Heart left ventricle (tissue), 16 donors: ENCODE measurements around the gene IL3RA. TPM values are rescaled to one million over a fixed set of nuclear protein-coding genes. Genes with fewer than 3 reads are reported as not detected.

Source experiments
- ATAC-seq, 4 donors: fragments of 200-7000 bp; cut with Tn5 transposase; one replicate each; pipeline ENCODE4 v1.9.1; 2020 to 2022; ENCODE audit warnings: moderate library complexity in 4 of 4, mild to moderate bottlenecking in 3 of 4, moderate number of reproducible peaks in 1 of 4
- DNase-seq, 5 donors: peaks; one replicate each; pipeline ENCODE4 v3.0.0-alpha.2; 2020
- H3K27ac ChIP-seq, 12 donors: fragments of 200-600 bp; sonication (generic) in 4 of 12; one replicate each; pipeline versions ENCODE4 v1.5.0 to v1.8.0; 2016 to 2022; ENCODE audit warnings: mild to moderate bottlenecking in 2 of 12
- H3K27me3 ChIP-seq, 9 donors: fragments of 200-600 bp; sonication (generic) in 2 of 9; one replicate each; pipeline versions ENCODE4 v1.5.1 to v1.8.0; 2016 to 2022; ENCODE audit warnings: mild to moderate bottlenecking in 3 of 9
- H3K36me3 ChIP-seq, 9 donors: fragments of 200-600 bp; sonication (generic) in 2 of 9; one replicate each; pipeline versions ENCODE4 v1.5.0 to v1.8.0; 2018 to 2022; ENCODE audit warnings: mild to moderate bottlenecking in 2 of 9
- H3K4me1 ChIP-seq, 12 donors: fragments of 200-600 bp; sonication (generic) in 4 of 12; one replicate each; pipeline versions ENCODE4 v1.5.0 to v1.8.0; 2016 to 2022; ENCODE audit warnings: mild to moderate bottlenecking in 3 of 12
- H3K4me3 ChIP-seq, 12 donors: fragments of 200-600 bp; sonication (generic) in 4 of 12; one replicate each; pipeline versions ENCODE4 v1.5.0 to v1.8.0; 2017 to 2022; ENCODE audit warnings: mild to moderate bottlenecking in 9 of 12, moderate library complexity in 4 of 12
- H3K9me3 ChIP-seq, 12 donors: fragments of 200-600 bp; sonication (generic) in 4 of 12; one replicate each; pipeline versions ENCODE4 v1.5.0 to v1.8.0; 2016 to 2022; ENCODE audit warnings: mild to moderate bottlenecking in 1 of 12
- CTCF ChIP-seq, 12 donors: fragments of 200-600 bp; sonication (generic) in 4 of 12; IDR thresholded peaks; one replicate each; pipeline versions ENCODE4 v1.5.0 to v1.8.0; 2018 to 2022; ENCODE audit warnings: antibody characterized with exemption in 12 of 12, mild to moderate bottlenecking in 5 of 12
- POLR2A ChIP-seq, 2 donors: fragments of 450-650 bp; IDR thresholded peaks; one replicate each; pipeline ENCODE4 v1.6.1; 2017; ENCODE audit warnings: antibody characterized with exemption in 2 of 2, mild to moderate bottlenecking in 2 of 2, moderate library complexity in 2 of 2
- WGBS, 4 donors: extraction: QIAGEN DNeasy Blood & Tissue Kit in 2 of 4; methylation state at CpG; one replicate each; pipeline versions ENCODE4 v1.1.5 to v1.1.7; 2013 to 2018; 5-methylcytosine and 5-hydroxymethylcytosine counted together
- intact Hi-C, 10 donors: fragments of 100-400 bp; cut with DNase I; formaldehyde crosslinking; loops; one replicate each; pipeline versions ENCODE4 v1.11.1 to v1.14.2; 2022
- polyA plus RNA-seq, 2 donors: library from polyadenylated mRNA; stranded (reverse); fragments of 200-250 nt; gene quantifications; one replicate each; pipeline ENCODE4 v1.2.3, GENCODE V29; 2013
- total RNA-seq, 9 donors: library from RNA; depleted of rRNA in 2 of 9; stranded (reverse); fragments of >200 nt in 2 of 9; fragmentation: NEBNext Ultra II Directional in 3 of 9; extraction: Animal tissue kit (Norgen Biotek cat#: 25700) in 3 of 9; gene quantifications; one replicate each; pipeline versions ENCODE4 v1.1.0 to v1.2.4, GENCODE V29; 2016 to 2023
- donor health status: ischemic (EF 13 %, LVEDD 7.1; RV severe dilation, severe dysfunction).
- donor health status: healthy with polysubstance abuse.
- donor health status: DM: no; HTN: yes; CAD: no.
- donor health status: DM: no; HTN: no; CAD: no.
- donor health status: ischemic (EF 25% LVEDD 6.9; RV normal size, moderate dysfunction).
- donor health status: ischemic (EF 25% LVEDD 5.7; RV mildly dilated, moderate dysfunction).
- donor health status: healthy.
- donor health status: DM: yes; HTN: yes; CAD: no.
- donor health status: ischemic (EF 35%, LVEDD 5.7; RV mildly dilated, moderate dysfunction).
- donor health status: nonischemic (EF 11% LVEDD 7.7; RV severe dilation, severe dysfunction).
- donor health status: DM: yes; HTN: yes; CAD: no.
- donor health status: PGD.
- donor health status: ischemic (EF 29% LVEDD 5.4; RV normal size, mild dysfunction).
- donor health status: nonischemic (EF 23%, LVEDD 6.1; RV moderate dilation, normal function).

The IL3RA gene
- total and polyA plus RNA-seq, 11 donors = 3.2 to 20.4 (median 4.7) TPM

- TF ChIP-seq CTCF (IDR thresholded peaks at IDR 0.05) (no peak), POLR2A (IDR thresholded peaks at IDR 0.05) (no peak)
- Histone ChIP-seq H3K9me3 (no peaks in the 10 kb centered on the region), H3K27me3 (no peaks in the 10 kb centered on the region), H3K4me1 (peaks cover 0 to 23% (median 15%) of the 10 kb centered on the region in 12 donors), H3K36me3 (peaks cover 0 to 29% (median 6%) of the 10 kb centered on the region in 9 donors), H3K4me3 (no peak overlapping the region), H3K27ac (no peak overlapping the region)
- ATAC-seq (no peak), DNase-seq (no peak)
- 98 to 99% (median 99%) methylated on average over 5 of the region's 5 CpGs for WGBS, 4 donors
- intact Hi-C loops = loop anchor here in 3 of 10 donors (5.0 to 10.0 kb wide), 3 partner anchors 49 to 197 kb away; partner anchors contain the start of gene AKAP17A (in 1 of the 3)
These were observed 59.1 kb downstream of the IL3RA start for GRCh38 chrX:1395646-1396216.

- 84 to 89% (median 86%) methylated on average over 15 of the region's 15 CpGs for WGBS, 4 donors
- no peak for TF ChIP-seq CTCF (IDR thresholded peaks at IDR 0.05)
- no peak for TF ChIP-seq POLR2A (IDR thresholded peaks at IDR 0.05)
- H3K27ac ChIP-seq = no peak overlapping the region
- peaks cover 0 to 18% (median 11%) of the 10 kb centered on the region in 12 donors for H3K4me1 ChIP-seq
- no peak overlapping the region for H3K4me3 ChIP-seq
- no peaks in the 10 kb centered on the region for H3K9me3 ChIP-seq
- peaks cover 0 to 39% (median 10%) of the 10 kb centered on the region in 9 donors for H3K36me3 ChIP-seq
- no peak for ATAC-seq
- intact Hi-C loops = loop anchor here in 3 of 10 donors (5.0 to 10.0 kb wide), 3 partner anchors 48 to 195 kb away; partner anchors contain the start of gene AKAP17A (in 1 of the 3)
- peak in 2 of 5 donors; percentile 4 to 34 for DNase-seq
- H3K27me3 ChIP-seq = no peaks in the 10 kb centered on the region
These were observed 60.4 kb downstream of the IL3RA start for GRCh38 chrX:1397001-1397400.

DNA sequence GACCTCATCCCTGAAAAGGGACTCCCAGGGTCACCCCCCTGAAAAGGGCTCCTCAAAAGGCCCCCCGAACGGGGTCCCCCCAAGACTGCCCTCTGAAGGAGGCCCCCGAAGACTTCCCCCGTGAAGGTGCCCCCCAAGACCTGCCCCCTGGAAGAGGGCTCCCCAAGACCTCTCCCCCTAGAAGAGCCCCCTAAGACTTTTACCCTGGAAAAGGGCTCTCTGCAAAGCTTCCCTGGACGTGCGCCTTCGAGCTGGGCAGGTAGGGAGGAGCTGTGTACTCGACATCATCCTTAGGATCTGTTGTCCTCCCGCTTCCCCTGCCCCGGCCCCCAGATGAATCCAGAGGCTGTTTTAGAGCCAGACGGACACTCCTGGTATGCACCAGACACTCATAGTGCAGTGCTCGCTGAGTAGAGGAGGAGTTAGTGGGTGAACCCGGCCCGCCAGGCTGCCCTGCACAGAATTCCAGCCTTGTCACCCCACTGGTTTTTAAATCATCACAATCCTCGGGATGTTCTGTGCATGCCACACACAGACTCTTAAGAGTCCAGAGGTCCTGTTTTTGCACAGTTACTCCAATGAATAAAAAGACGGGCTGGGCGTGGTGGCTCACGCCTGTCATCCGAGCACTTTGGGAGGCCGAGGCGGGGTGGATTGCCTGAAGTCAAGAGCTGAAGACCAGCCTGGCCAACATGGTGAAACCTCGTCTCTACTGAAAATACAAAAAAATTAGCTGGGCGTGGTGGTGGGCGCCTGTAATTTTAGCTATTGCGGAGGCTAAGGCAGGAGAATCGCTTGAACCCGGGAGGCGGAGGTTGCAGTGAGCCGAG, 61.1 kb downstream of the IL3RA start:
- ATAC-seq = no peak
- Histone ChIP-seq H3K4me1 (peaks cover 0 to 18% (median 11%) of the 10 kb centered on the region in 12 donors), H3K4me3 (no peak overlapping the region), H3K27ac (no peak overlapping the region), H3K36me3 (peaks cover 0 to 41% (median 10%) of the 10 kb centered on the region in 9 donors), H3K27me3 (no peaks in the 10 kb centered on the region), H3K9me3 (no peaks in the 10 kb centered on the region)
- peak in 3 of 5 donors; percentile 18 to 23 (median 19) for DNase-seq
- no peak for TF ChIP-seq POLR2A (IDR thresholded peaks at IDR 0.05)
- no peak for TF ChIP-seq CTCF (IDR thresholded peaks at IDR 0.05)
- 86 to 94% (median 89%) methylated on average over 23 to 29 of the region's 29 CpGs for WGBS, 4 donors
- intact Hi-C loops = loop anchor here in 3 of 10 donors (5.0 to 10.0 kb wide), 3 partner anchors 47 to 195 kb away; partner anchors contain the start of gene AKAP17A (in 1 of the 3)
